Osteocyte (in vitro differentiated cells): ENCODE measurements around the gene PLEKHJ1. TPM values are rescaled to one million over a fixed set of nuclear protein-coding genes. Genes with fewer than 3 reads are reported as not detected.

Experiments used
- DNase-seq: peaks from one replicate; pipeline ENCODE4 v3.0.0; 2021; ENCODE audit warnings: mixed read lengths; ENCODE audit not compliant: unreplicated experiment; ENCODE audit errors: extremely low spot score
- H3K27ac Mint-ChIP-seq: one replicate; pipeline ENCODE4 v1.8.0; 2021; ENCODE audit warnings: mild to moderate bottlenecking, mixed read lengths; ENCODE audit not compliant: unreplicated experiment
- H3K27me3 Mint-ChIP-seq: one replicate; pipeline ENCODE4 v1.8.0; 2021; ENCODE audit warnings: mixed read lengths; ENCODE audit not compliant: unreplicated experiment
- H3K36me3 Mint-ChIP-seq: one replicate; pipeline ENCODE4 v1.8.0; 2021; ENCODE audit warnings: mixed read lengths; ENCODE audit not compliant: unreplicated experiment
- H3K4me1 Mint-ChIP-seq: one replicate; pipeline ENCODE4 v1.8.0; 2021; ENCODE audit warnings: mixed read lengths; ENCODE audit not compliant: unreplicated experiment
- H3K4me3 Mint-ChIP-seq: one replicate; pipeline ENCODE4 v1.8.0; 2021; ENCODE audit warnings: mild to moderate bottlenecking, moderate library complexity, mixed read lengths; ENCODE audit not compliant: unreplicated experiment
- H3K9me3 Mint-ChIP-seq: one replicate; pipeline ENCODE4 v1.8.0; 2021; ENCODE audit warnings: mixed read lengths; ENCODE audit not compliant: unreplicated experiment
- CTCF ChIP-seq: fragments of 200-600 bp; sonication (generic); IDR thresholded peaks from 2 replicates; pipeline ENCODE4 v1.5.0; 2021; ENCODE audit warnings: antibody characterized with exemption, mild to moderate bottlenecking, moderate library complexity
- total RNA-seq: library from RNA; stranded (reverse); gene quantifications from 2 replicates; pipeline ENCODE4 v1.2.1, GENCODE V29; 2021

PLEKHJ1 gene
- total RNA-seq, 1 donor from 2014 or later = 40.7 TPM

GRCh38 chr19:2188708-2189385 is 47.3 kb downstream of the PLEKHJ1 start:
- no peak overlapping the region for H3K4me3 Mint-ChIP-seq
- peaks cover 40% of the 10 kb centered on the region for H3K4me1 Mint-ChIP-seq
- H3K27me3 Mint-ChIP-seq = no peaks in the 10 kb centered on the region
- no peak overlapping the region for H3K27ac Mint-ChIP-seq
- no peak for TF ChIP-seq CTCF
- no peaks in the 10 kb centered on the region for H3K9me3 Mint-ChIP-seq
- no peak for DNase-seq
- H3K36me3 Mint-ChIP-seq = peaks cover 20% of the 10 kb centered on the region

DNA sequence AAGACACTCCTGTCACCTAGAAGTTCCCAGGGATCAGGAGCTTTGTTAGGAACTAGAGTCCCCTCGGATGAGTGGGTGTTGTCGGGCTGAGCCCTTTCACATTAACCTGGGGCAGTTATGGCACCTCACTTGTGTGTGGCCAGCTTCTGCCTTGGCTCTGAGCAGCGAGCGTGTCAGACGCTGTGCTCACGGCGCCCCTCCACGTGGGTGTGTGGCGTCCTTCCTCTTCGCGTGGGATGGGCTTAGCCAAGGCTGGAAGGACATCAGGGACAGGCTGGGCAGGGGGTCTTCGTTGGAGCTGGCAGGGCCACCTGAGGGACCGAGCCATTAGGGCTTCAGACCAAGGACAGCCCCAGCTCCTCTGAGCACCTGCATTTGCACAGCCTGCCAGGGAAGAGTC is 49.0 kb downstream of the PLEKHJ1 start:
- Mint-ChIP-seq H3K4me1 (peaks cover 51% of the 10 kb centered on the region), H3K27me3 (no peaks in the 10 kb centered on the region), H3K9me3 (no peaks in the 10 kb centered on the region), H3K36me3 (peaks cover 13% of the 10 kb centered on the region), H3K27ac (peak overlapping the region; percentile 93), H3K4me3 (no peak overlapping the region)
- DNase-seq = no peak
- no peak for TF ChIP-seq CTCF

- peaks cover 55% of the 10 kb centered on the region for H3K4me1 Mint-ChIP-seq
- peak overlapping the region; percentile 59 for H3K4me3 Mint-ChIP-seq
- H3K9me3 Mint-ChIP-seq = no peaks in the 10 kb centered on the region
Observed at GRCh38 chr19:2186071-2186846, 49.9 kb downstream of the PLEKHJ1 start.

GRCh38 chr19:2185734-2186070 is 50.4 kb downstream of the PLEKHJ1 start:
- H3K4me1 Mint-ChIP-seq = peaks cover 58% of the 10 kb centered on the region
- H3K9me3 Mint-ChIP-seq = no peaks in the 10 kb centered on the region
- peak overlapping the region; percentile 93 for H3K27ac Mint-ChIP-seq
- no peak for TF ChIP-seq CTCF
- peaks cover 17% of the 10 kb centered on the region for H3K36me3 Mint-ChIP-seq
- DNase-seq = no peak
- no peaks in the 10 kb centered on the region for H3K27me3 Mint-ChIP-seq
- H3K4me3 Mint-ChIP-seq = peak overlapping the region; percentile 59

More at GRCh38 chr19:2186071-2186846, 49.9 kb downstream of the PLEKHJ1 start:
- no peaks in the 10 kb centered on the region for H3K27me3 Mint-ChIP-seq
- peak; percentile 93 for DNase-seq
- peaks cover 16% of the 10 kb centered on the region for H3K36me3 Mint-ChIP-seq
- no peak for TF ChIP-seq CTCF
- H3K27ac Mint-ChIP-seq = peak overlapping the region; percentile 93

- peak overlapping the region; percentile 93 for H3K27ac Mint-ChIP-seq
- peaks cover 17% of the 10 kb centered on the region for H3K36me3 Mint-ChIP-seq
- no peak overlapping the region for H3K4me3 Mint-ChIP-seq
- H3K27me3 Mint-ChIP-seq = no peaks in the 10 kb centered on the region
- H3K9me3 Mint-ChIP-seq = no peaks in the 10 kb centered on the region
- DNase-seq = no peak
- no peak for TF ChIP-seq CTCF
- H3K4me1 Mint-ChIP-seq = peaks cover 60% of the 10 kb centered on the region
Observed at GRCh38 chr19:2184422-2184975, 51.6 kb downstream of the PLEKHJ1 start.
